ENCODE measurements around the gene ACOT7.

ACOT7 gene

DNA sequence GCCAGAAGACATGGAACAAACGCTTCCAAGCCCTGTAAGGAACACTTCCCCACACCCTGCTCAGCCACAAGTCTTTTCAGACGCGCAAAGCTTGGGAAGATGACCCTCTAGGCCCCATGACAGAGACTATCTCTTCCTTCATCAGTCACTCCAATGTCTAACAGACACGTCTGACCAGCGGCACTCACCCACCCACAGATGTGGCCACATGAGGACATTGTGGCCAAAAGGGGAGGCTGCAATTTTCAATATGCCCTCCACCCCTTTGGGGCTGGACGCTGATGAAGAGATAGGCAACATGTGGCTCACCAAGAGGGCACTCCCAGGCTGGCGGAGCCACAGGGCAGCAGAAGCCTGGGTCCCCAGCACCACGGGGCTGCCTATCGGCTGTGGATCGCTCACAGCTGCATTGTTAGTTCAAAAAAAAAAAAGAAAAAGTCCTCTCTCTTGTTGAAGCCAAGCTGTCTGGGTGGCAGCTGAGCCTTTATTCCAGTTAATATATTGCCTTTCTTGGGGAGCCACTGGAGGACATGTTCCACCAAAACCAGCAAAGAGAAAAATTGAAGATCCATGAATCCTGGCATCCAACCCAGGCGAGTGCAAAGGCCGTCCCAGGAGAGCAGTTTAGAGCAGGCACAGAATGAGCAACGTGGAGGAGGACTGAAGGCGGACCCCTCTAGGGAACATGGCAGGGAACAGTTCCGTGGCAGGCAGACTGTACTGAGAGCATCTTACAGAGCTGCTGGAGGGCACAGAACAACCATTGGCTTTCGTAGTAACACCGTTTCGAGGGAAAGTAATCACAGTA lies 80.0 kb downstream of the ACOT7 start:
- Histone ChIP-seq H3K9me3 (replicated peaks in 1 of 2; ENCODE audit: control insufficient read depth in 2 of 2, insufficient read depth in 1 of 2, low read depth in 1 of 2, low read length in 2 of 2) (peaks cover 2 to 5% of the 10 kb centered on the region in 2 donors), H3K27ac (replicated peaks; ENCODE audit: low read length) (no peak overlapping the region), H2AK5ac (ENCODE audit: low read depth, low read length) (no peak overlapping the region), H2BK5ac (ENCODE audit: low read length) (no peak overlapping the region), H3K23ac (ENCODE audit: low read depth, low read length, poor library complexity) (no peak overlapping the region), H3K9ac (ENCODE audit: low read depth, low read length, poor library complexity) (no peak overlapping the region), H3K27me3 (ENCODE audit: control insufficient read depth in 3 of 3, insufficient read depth in 3 of 3, low read depth in 1 of 3, low read length in 3 of 3) (no peaks in the 10 kb centered on the region), H3K36me3 (replicated peaks in 1 of 2; ENCODE audit: control insufficient read depth in 2 of 2, insufficient read depth in 2 of 2, low read length in 2 of 2) (peaks cover 21 to 70% of the 10 kb centered on the region in 2 donors), H3K79me1 (ENCODE audit: low read depth, low read length) (no peaks in the 10 kb centered on the region), H3K18ac (ENCODE audit: low read length) (no peak overlapping the region), H3K4me2 (ENCODE audit: insufficient read depth, low read length, poor library complexity, severe bottlenecking) (no peak overlapping the region), H3K4me3 (ENCODE audit: low read length in 2 of 2) (no peak overlapping the region), H2BK120ac (ENCODE audit: low read depth, low read length) (no peak overlapping the region), H4K91ac (ENCODE audit: low read depth, low read length, poor library complexity) (no peak overlapping the region), H3K4me1 (ENCODE audit: control insufficient read depth in 2 of 2, insufficient read depth in 1 of 2, low read depth in 1 of 2, low read length in 2 of 2) (no peaks in the 10 kb centered on the region), H2AFZ (ENCODE audit: low read length) (no peak overlapping the region), H4K8ac (ENCODE audit: low read depth, low read length) (no peak overlapping the region), H3K4ac (ENCODE audit: low read length) (no peak overlapping the region), H2BK15ac (ENCODE audit: low read length) (no peak overlapping the region), H2BK12ac (ENCODE audit: low read length) (no peak overlapping the region), H3K14ac (ENCODE audit: low read length) (no peak overlapping the region)
- no CpG with 5 or more reads among the region's 18 CpGs for WGBS, 2 donors (ENCODE audit: extremely low coverage in 2 of 2, insufficient read length in 2 of 2, insufficient replicate concordance in 1 of 2)
- no peak for DNase-seq (ENCODE audit: low spot score)

DNA sequence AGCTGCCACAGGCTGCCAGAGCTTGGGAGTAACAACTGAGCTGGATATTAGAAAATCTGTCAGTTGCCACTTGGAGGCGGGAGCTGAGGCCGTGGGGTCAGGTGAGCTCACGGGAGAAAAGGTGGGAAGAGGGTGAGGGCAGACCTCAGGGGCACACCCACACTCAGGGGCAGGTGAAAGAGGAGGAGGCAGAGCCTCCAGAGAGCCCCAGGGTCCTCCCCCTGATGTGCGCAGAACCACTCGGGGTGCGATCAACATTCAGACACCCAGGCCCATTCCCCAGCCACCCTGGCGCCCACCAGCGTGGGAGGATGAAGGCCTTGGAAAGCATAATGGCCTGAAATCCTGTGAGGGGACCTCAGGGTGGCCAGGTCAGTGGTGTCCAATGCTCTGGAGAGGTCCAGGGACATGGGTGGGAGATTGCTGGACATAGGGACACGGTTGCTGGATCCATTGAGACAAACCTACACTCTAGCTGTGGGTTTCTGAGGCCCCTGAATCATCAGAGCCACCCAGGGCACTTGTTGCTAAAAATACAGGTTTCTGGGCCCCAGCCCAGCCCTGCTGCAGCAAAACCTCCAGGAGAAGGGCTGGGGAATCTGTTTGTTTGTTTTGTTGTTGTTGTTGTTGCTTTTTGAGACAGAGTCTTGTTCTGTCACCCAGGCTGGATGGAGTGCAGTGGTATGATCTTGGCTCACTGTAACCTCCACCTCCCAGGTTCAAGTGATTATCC lies 83.3 kb downstream of the ACOT7 start:
- H4K8ac ChIP-seq (ENCODE audit: low read depth, low read length) = no peak overlapping the region
- H3K27me3 ChIP-seq (ENCODE audit: control insufficient read depth in 3 of 3, insufficient read depth in 3 of 3, low read depth in 1 of 3, low read length in 3 of 3) = no peaks in the 10 kb centered on the region
- H3K9ac ChIP-seq (ENCODE audit: low read depth, low read length, poor library complexity) = no peak overlapping the region
- no peak for DNase-seq (ENCODE audit: low spot score)
- H3K23ac ChIP-seq (ENCODE audit: low read depth, low read length, poor library complexity) = peak overlapping the region; percentile 22
- no peak overlapping the region for H2BK120ac ChIP-seq (ENCODE audit: low read depth, low read length)
- H4K91ac ChIP-seq (ENCODE audit: low read depth, low read length, poor library complexity) = no peak overlapping the region
- peaks cover 17 to 55% of the 10 kb centered on the region in 2 donors for H3K36me3 ChIP-seq (replicated peaks in 1 of 2; ENCODE audit: control insufficient read depth in 2 of 2, insufficient read depth in 2 of 2, low read length in 2 of 2)
- H3K4me3 ChIP-seq (ENCODE audit: low read length in 2 of 2) = no peak overlapping the region
- H2BK5ac ChIP-seq (ENCODE audit: low read length) = peak overlapping the region; percentile 3
- H2AFZ ChIP-seq (ENCODE audit: low read length) = no peak overlapping the region
- peaks cover 13 to 19% of the 10 kb centered on the region in 2 donors for H3K9me3 ChIP-seq (replicated peaks in 1 of 2; ENCODE audit: control insufficient read depth in 2 of 2, insufficient read depth in 1 of 2, low read depth in 1 of 2, low read length in 2 of 2)
- no CpG with 5 or more reads among the region's 9 CpGs for WGBS, 2 donors (ENCODE audit: extremely low coverage in 2 of 2, insufficient read length in 2 of 2, insufficient replicate concordance in 1 of 2)
- H3K18ac ChIP-seq (ENCODE audit: low read length) = no peak overlapping the region
- no peak overlapping the region for H2BK15ac ChIP-seq (ENCODE audit: low read length)
- H3K27ac ChIP-seq (replicated peaks; ENCODE audit: low read length) = no peak overlapping the region
- no peaks in the 10 kb centered on the region for H3K4me1 ChIP-seq (ENCODE audit: control insufficient read depth in 2 of 2, insufficient read depth in 1 of 2, low read depth in 1 of 2, low read length in 2 of 2)
- peaks cover 3% of the 10 kb centered on the region for H3K79me1 ChIP-seq (ENCODE audit: low read depth, low read length)
- no peak overlapping the region for H3K4me2 ChIP-seq (ENCODE audit: insufficient read depth, low read length, poor library complexity, severe bottlenecking)
- no peak overlapping the region for H2BK12ac ChIP-seq (ENCODE audit: low read length)
- no peak overlapping the region for H3K14ac ChIP-seq (ENCODE audit: low read length)
- H2AK5ac ChIP-seq (ENCODE audit: low read depth, low read length) = no peak overlapping the region
- H3K4ac ChIP-seq (ENCODE audit: low read length) = no peak overlapping the region

DNA sequence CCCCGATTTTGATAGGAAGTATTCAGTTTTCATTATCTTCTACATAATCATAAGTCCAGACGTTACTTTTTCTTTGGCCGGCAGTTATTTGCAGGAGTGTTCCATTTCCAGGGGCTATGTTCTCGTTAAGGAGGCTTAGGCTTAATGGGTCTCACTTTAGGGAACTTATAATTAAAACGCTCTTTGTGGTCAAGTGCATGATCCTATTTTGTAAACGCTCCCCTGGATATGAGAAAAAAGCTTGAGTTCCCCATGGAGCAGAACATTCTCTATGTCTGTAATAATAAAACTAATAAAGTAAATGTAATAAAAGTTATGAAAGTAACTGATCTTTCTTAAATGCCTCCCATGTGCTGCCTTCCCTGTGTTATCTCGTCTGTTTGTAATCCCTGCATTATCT lies 84.0 kb downstream of the ACOT7 start:
- no peak overlapping the region for H3K18ac ChIP-seq (ENCODE audit: low read length)
- H4K91ac ChIP-seq (ENCODE audit: low read depth, low read length, poor library complexity) = no peak overlapping the region
- no peak overlapping the region for H2BK120ac ChIP-seq (ENCODE audit: low read depth, low read length)
- no peak overlapping the region for H3K4ac ChIP-seq (ENCODE audit: low read length)
- no peak overlapping the region for H2BK15ac ChIP-seq (ENCODE audit: low read length)
- peaks cover 17 to 47% of the 10 kb centered on the region in 2 donors for H3K36me3 ChIP-seq (replicated peaks in 1 of 2; ENCODE audit: control insufficient read depth in 2 of 2, insufficient read depth in 2 of 2, low read length in 2 of 2)
- H3K4me1 ChIP-seq (ENCODE audit: control insufficient read depth in 2 of 2, insufficient read depth in 1 of 2, low read depth in 1 of 2, low read length in 2 of 2) = no peaks in the 10 kb centered on the region
- H3K27ac ChIP-seq (replicated peaks; ENCODE audit: low read length) = no peak overlapping the region
- no peak overlapping the region for H2BK5ac ChIP-seq (ENCODE audit: low read length)
- peaks cover 13 to 19% of the 10 kb centered on the region in 2 donors for H3K9me3 ChIP-seq (replicated peaks in 1 of 2; ENCODE audit: control insufficient read depth in 2 of 2, insufficient read depth in 1 of 2, low read depth in 1 of 2, low read length in 2 of 2)
- no peak overlapping the region for H2BK12ac ChIP-seq (ENCODE audit: low read length)
- no peak overlapping the region for H3K9ac ChIP-seq (ENCODE audit: low read depth, low read length, poor library complexity)
- H3K14ac ChIP-seq (ENCODE audit: low read length) = no peak overlapping the region
- no peak for DNase-seq (ENCODE audit: low spot score)
- peaks cover 3% of the 10 kb centered on the region for H3K79me1 ChIP-seq (ENCODE audit: low read depth, low read length)
- WGBS, 2 donors (ENCODE audit: extremely low coverage in 2 of 2, insufficient read length in 2 of 2, insufficient replicate concordance in 1 of 2) = no CpG with 5 or more reads among the region's 7 CpGs
- no peak overlapping the region for H3K4me3 ChIP-seq (ENCODE audit: low read length in 2 of 2)
- no peak overlapping the region for H2AK5ac ChIP-seq (ENCODE audit: low read depth, low read length)
- H3K23ac ChIP-seq (ENCODE audit: low read depth, low read length, poor library complexity) = peak overlapping the region; percentile 22
- no peaks in the 10 kb centered on the region for H3K27me3 ChIP-seq (ENCODE audit: control insufficient read depth in 3 of 3, insufficient read depth in 3 of 3, low read depth in 1 of 3, low read length in 3 of 3)
- H2AFZ ChIP-seq (ENCODE audit: low read length) = no peak overlapping the region
- H3K4me2 ChIP-seq (ENCODE audit: insufficient read depth, low read length, poor library complexity, severe bottlenecking) = no peak overlapping the region
- no peak overlapping the region for H4K8ac ChIP-seq (ENCODE audit: low read depth, low read length)

DNA sequence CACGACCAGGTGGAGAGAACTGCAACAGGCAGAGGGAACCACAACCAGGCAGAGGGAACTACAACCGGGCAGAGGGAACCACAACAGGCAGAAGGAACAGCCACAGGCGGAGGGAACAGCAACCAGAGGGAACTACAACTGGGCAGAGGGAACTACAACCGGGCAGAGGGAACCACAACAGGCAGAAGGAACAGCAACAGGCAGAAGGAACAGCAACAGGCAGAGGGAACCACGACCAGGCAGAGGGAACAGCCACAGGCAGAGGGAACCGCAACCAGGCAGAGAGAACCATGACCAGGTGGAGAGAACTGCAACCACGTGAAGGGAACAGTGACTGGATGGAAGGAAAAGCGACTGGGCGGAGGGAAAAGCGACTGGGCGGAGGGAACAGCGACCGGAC lies 85.1 kb downstream of the ACOT7 start:
- Histone ChIP-seq H3K4me2 (ENCODE audit: insufficient read depth, low read length, poor library complexity, severe bottlenecking) (no peak overlapping the region), H3K4ac (ENCODE audit: low read length) (no peak overlapping the region), H2BK15ac (ENCODE audit: low read length) (no peak overlapping the region), H4K8ac (ENCODE audit: low read depth, low read length) (no peak overlapping the region), H4K91ac (ENCODE audit: low read depth, low read length, poor library complexity) (no peak overlapping the region), H3K79me1 (ENCODE audit: low read depth, low read length) (peaks cover 3% of the 10 kb centered on the region), H3K18ac (ENCODE audit: low read length) (no peak overlapping the region), H3K27me3 (ENCODE audit: control insufficient read depth in 3 of 3, insufficient read depth in 3 of 3, low read depth in 1 of 3, low read length in 3 of 3) (no peaks in the 10 kb centered on the region), H3K9ac (ENCODE audit: low read depth, low read length, poor library complexity) (no peak overlapping the region), H3K27ac (replicated peaks; ENCODE audit: low read length) (no peak overlapping the region), H3K4me3 (ENCODE audit: low read length in 2 of 2) (no peak overlapping the region), H2BK12ac (ENCODE audit: low read length) (no peak overlapping the region), H3K23ac (ENCODE audit: low read depth, low read length, poor library complexity) (no peak overlapping the region), H3K14ac (ENCODE audit: low read length) (no peak overlapping the region), H2BK5ac (ENCODE audit: low read length) (no peak overlapping the region), H2AFZ (ENCODE audit: low read length) (no peak overlapping the region), H2AK5ac (ENCODE audit: low read depth, low read length) (no peak overlapping the region), H3K9me3 (replicated peaks in 1 of 2; ENCODE audit: control insufficient read depth in 2 of 2, insufficient read depth in 1 of 2, low read depth in 1 of 2, low read length in 2 of 2) (peaks cover 13 to 19% of the 10 kb centered on the region in 2 donors), H2BK120ac (ENCODE audit: low read depth, low read length) (no peak overlapping the region), H3K4me1 (ENCODE audit: control insufficient read depth in 2 of 2, insufficient read depth in 1 of 2, low read depth in 1 of 2, low read length in 2 of 2) (peaks cover 0 to 4% of the 10 kb centered on the region in 2 donors), H3K36me3 (replicated peaks in 1 of 2; ENCODE audit: control insufficient read depth in 2 of 2, insufficient read depth in 2 of 2, low read length in 2 of 2) (peaks cover 17 to 43% of the 10 kb centered on the region in 2 donors)
- no peak for DNase-seq (ENCODE audit: low spot score)
- WGBS, 2 donors (ENCODE audit: extremely low coverage in 2 of 2, insufficient read length in 2 of 2, insufficient replicate concordance in 1 of 2) = no CpG with 5 or more reads among the region's 13 CpGs

All from neuronal stem cell (in vitro differentiated cells).